ENCODE results near the gene MRS2. TPM values are rescaled to one million over a fixed set of nuclear protein-coding genes. Genes with fewer than 3 reads are reported as not detected.
"Not testable (repeated sequence)": the region's sequence is repeated elsewhere in the genome, so short reads cannot be mapped to it uniquely, and the experiment has no call there.

The MRS2 gene
- polyA plus RNA-seq (ENCODE audit: low read depth in 6 of 6): 10 to 100 TPM; 17.3 to 31.6 (median 19.3) TPM

GRCh38 chr6:24402697-24403500 lies at the start of gene MRS2:
MRS2 (plus strand) TSS chr6:24402936; CDS start chr6:24403047, 111 bp downstream.
- ATAC-seq (ENCODE audit: low read depth in 2 of 2): peak; percentile 92 to 93
- H3K4me1 Mint-ChIP-seq: peaks cover 16 to 20% (median 17%) of the 10 kb centered on the region in 3 donors
- peaks cover 0 to under 1% (median 0%) of the 10 kb centered on the region in 7 donors for H3K9me3 Mint-ChIP-seq
- peak within 1 kb of the TSS; percentile 92 to 99 (median 97) for H3K4me3 Mint-ChIP-seq
- H3K27ac Mint-ChIP-seq: peak within 1 kb of the TSS; percentile 76 to 95 (median 86)
- peaks cover 21 to 29% (median 22%) of the 10 kb centered on the region in 3 donors for H3K27me3 Mint-ChIP-seq
- DNase-seq: peak; percentile 69
- no peaks in the 10 kb centered on the region for H3K36me3 Mint-ChIP-seq

GRCh38 chr6:24353861-24354260 lies 48.9 kb upstream of the MRS2 start:
- Mint-ChIP-seq H3K4me3 (no peak overlapping the region), H3K4me1 (peaks cover 8 to 15% (median 11%) of the 10 kb centered on the region in 3 donors), H3K36me3 (no peaks in the 10 kb centered on the region), H3K9me3 (no peaks in the 10 kb centered on the region), H3K27me3 (peaks cover 27 to 34% (median 27%) of the 10 kb centered on the region in 3 donors), H3K27ac (no peak overlapping the region)
- DNase-seq (no peak), ATAC-seq (ENCODE audit: low read depth in 2 of 2) (no peak)

- Mint-ChIP-seq H3K4me3 (no peak overlapping the region), H3K27me3 (peaks cover 23 to 29% (median 24%) of the 10 kb centered on the region in 3 donors), H3K27ac (no peak overlapping the region), H3K4me1 (peaks cover 14 to 22% (median 21%) of the 10 kb centered on the region in 3 donors), H3K9me3 (no peaks in the 10 kb centered on the region), H3K36me3 (no peaks in the 10 kb centered on the region)
- ATAC-seq (ENCODE audit: low read depth in 2 of 2): no peak
- no peak for DNase-seq
Measured at GRCh38 chr6:24355393-24355792, 47.3 kb upstream of the MRS2 start.

- peak overlapping the region in 1 of 6 donors; percentile 62 for H3K27ac Mint-ChIP-seq
- peaks cover 19 to 23% (median 22%) of the 10 kb centered on the region in 3 donors for H3K27me3 Mint-ChIP-seq
- no peaks in the 10 kb centered on the region for H3K9me3 Mint-ChIP-seq
- H3K4me1 Mint-ChIP-seq: peaks cover 17 to 26% (median 25%) of the 10 kb centered on the region in 3 donors
- H3K4me3 Mint-ChIP-seq: peak overlapping the region in 4 of 8 donors; percentile 7 to 78 (median 45)
- ATAC-seq (ENCODE audit: low read depth in 2 of 2): no peak
- no peak for DNase-seq
- H3K36me3 Mint-ChIP-seq: no peaks in the 10 kb centered on the region
Measured at GRCh38 chr6:24356310-24356973, 46.3 kb upstream of the MRS2 start.

GRCh38 chr6:24357336-24358218 lies 45.2 kb upstream of the MRS2 start, which contains the start of gene DCDC2:
DCDC2 (minus strand) TSS chr6:24358059; CDS start chr6:24357750, 309 bp downstream.
- no peaks in the 10 kb centered on the region for H3K9me3 Mint-ChIP-seq
- peak within 1 kb of the TSS in 5 of 6 donors; percentile 26 to 89 (median 74) for H3K27ac Mint-ChIP-seq
- DNase-seq (peak; percentile 18), ATAC-seq (ENCODE audit: low read depth in 2 of 2) (no peak)
- no peaks in the 10 kb centered on the region for H3K36me3 Mint-ChIP-seq
- H3K4me3 Mint-ChIP-seq: peak within 1 kb of the TSS; percentile 68 to 92 (median 82)
- peaks cover 17 to 26% (median 25%) of the 10 kb centered on the region in 3 donors for H3K4me1 Mint-ChIP-seq
- H3K27me3 Mint-ChIP-seq: peaks cover 23 to 27% (median 23%) of the 10 kb centered on the region in 3 donors

- Mint-ChIP-seq H3K27me3 (peaks cover 25 to 31% (median 27%) of the 10 kb centered on the region in 3 donors), H3K9me3 (no peaks in the 10 kb centered on the region), H3K27ac (peak overlapping the region in 1 of 6 donors; percentile 89), H3K36me3 (no peaks in the 10 kb centered on the region), H3K4me3 (peak overlapping the region in 7 of 8 donors; percentile 68 to 92 (median 82)), H3K4me1 (peaks cover 17 to 26% (median 25%) of the 10 kb centered on the region in 3 donors)
- DNase-seq (no peak), ATAC-seq (ENCODE audit: low read depth in 2 of 2) (no peak)
Measured at GRCh38 chr6:24358219-24358821, 44.4 kb upstream of the MRS2 start.

- Mint-ChIP-seq H3K36me3 (no peaks in the 10 kb centered on the region), H3K27me3 (peaks cover 33 to 40% (median 35%) of the 10 kb centered on the region in 3 donors), H3K27ac (peak overlapping the region; percentile 70 to 98 (median 90)), H3K4me3 (peak overlapping the region; percentile 64 to 90 (median 76)), H3K9me3 (no peaks in the 10 kb centered on the region), H3K4me1 (peaks cover 17 to 26% (median 25%) of the 10 kb centered on the region in 3 donors)
- ATAC-seq (ENCODE audit: low read depth in 2 of 2) (peak; percentile 87 to 93), DNase-seq (peak; percentile 75)
Measured at GRCh38 chr6:24359640-24360454, 42.9 kb upstream of the MRS2 start.

- ATAC-seq (ENCODE audit: low read depth in 2 of 2); H3K9me3 Mint-ChIP-seq; H3K36me3 Mint-ChIP-seq; DNase-seq; H3K27ac Mint-ChIP-seq; H3K4me3 Mint-ChIP-seq: not testable (repeated sequence)
- peaks cover 38 to 46% (median 38%) of the 10 kb centered on the region in 3 donors for H3K27me3 Mint-ChIP-seq
- peaks cover 17 to 24% (median 21%) of the 10 kb centered on the region in 3 donors for H3K4me1 Mint-ChIP-seq
Measured at GRCh38 chr6:24362363-24362762, 40.4 kb upstream of the MRS2 start.

- DNase-seq; ATAC-seq (ENCODE audit: low read depth in 2 of 2): not testable (repeated sequence)
Measured at GRCh38 chr6:24365103-24365633, 37.6 kb upstream of the MRS2 start.

GRCh38 chr6:24374612-24375011 lies 28.1 kb upstream of the MRS2 start:
- no peaks in the 10 kb centered on the region for H3K4me1 Mint-ChIP-seq
- H3K27ac Mint-ChIP-seq: no peak overlapping the region
- peaks cover 0 to 12% (median 9%) of the 10 kb centered on the region in 7 donors for H3K9me3 Mint-ChIP-seq
- H3K27me3 Mint-ChIP-seq: peaks cover 3 to 66% (median 19%) of the 10 kb centered on the region in 3 donors
- DNase-seq (no peak), ATAC-seq (ENCODE audit: low read depth in 2 of 2) (no peak)
- no peak overlapping the region for H3K4me3 Mint-ChIP-seq
- no peaks in the 10 kb centered on the region for H3K36me3 Mint-ChIP-seq

More at GRCh38 chr6:24365103-24365633, 37.6 kb upstream of the MRS2 start:
- H3K36me3 Mint-ChIP-seq, H3K4me3 Mint-ChIP-seq, H3K27ac Mint-ChIP-seq, H3K4me1 Mint-ChIP-seq, H3K9me3 Mint-ChIP-seq: not testable (repeated sequence)
- H3K27me3 Mint-ChIP-seq: peaks cover 31 to 49% (median 44%) of the 10 kb centered on the region in 3 donors

- Mint-ChIP-seq H3K27me3 (peaks cover 7 to 53% (median 19%) of the 10 kb centered on the region in 3 donors), H3K4me1 (peaks cover 2 to 6% (median 3%) of the 10 kb centered on the region in 3 donors), H3K4me3 (no peak overlapping the region), H3K27ac (no peak overlapping the region), H3K36me3 (no peaks in the 10 kb centered on the region), H3K9me3 (peaks cover 0 to 8% (median 6%) of the 10 kb centered on the region in 7 donors)
- DNase-seq: no peak
- ATAC-seq (ENCODE audit: low read depth in 2 of 2): no peak
Measured at GRCh38 chr6:24376871-24377270, 25.9 kb upstream of the MRS2 start.
